AG09309 (cell line): ENCODE measurements around the gene SCGB1A1.
A peak's percentile ranks its signal among the peaks of the same experiment; 100 is the strongest.
"Not testable (repeated sequence)": the region's sequence is repeated elsewhere in the genome, so short reads cannot be mapped to it uniquely, and the experiment has no call there.

Source experiments
- DNase-seq: peaks from one replicate; pipeline ENCODE4 v3.0.0-alpha.2; 2010; ENCODE audit warnings: low read depth
- H3K4me3 ChIP-seq: 2 replicates; pipeline ENCODE4 v1.5.1; 2011; ENCODE audit warnings: mild to moderate bottlenecking, low read depth, low read length, moderate library complexity; ENCODE audit not compliant: control insufficient read depth
- CTCF ChIP-seq: IDR thresholded peaks from 2 replicates; pipeline ENCODE4 v1.5.1; 2011; ENCODE audit warnings: mild to moderate bottlenecking, low read depth, low read length, inconsistent platforms; ENCODE audit not compliant: insufficient read depth, control insufficient read depth; ENCODE audit errors: missing control alignments

Gene SCGB1A1

GRCh38 chr11:62380821-62381245 is 38.0 kb upstream of the SCGB1A1 start:
- H3K4me3 ChIP-seq, DNase-seq: not testable (repeated sequence)
- peak; percentile 69 for TF ChIP-seq CTCF

GRCh38 chr11:62383822-62384221 is 35.0 kb upstream of the SCGB1A1 start:
- no peak for TF ChIP-seq CTCF
- DNase-seq = no peak
- H3K4me3 ChIP-seq = no peak overlapping the region

GRCh38 chr11:62386083-62386482 is 32.8 kb upstream of the SCGB1A1 start:
- H3K4me3 ChIP-seq, DNase-seq: not testable (repeated sequence)

GRCh38 chr11:62387381-62387780 is 31.5 kb upstream of the SCGB1A1 start:
- no peak for DNase-seq
- H3K4me3 ChIP-seq = no peak overlapping the region
- no peak for TF ChIP-seq CTCF

- H3K4me3 ChIP-seq = no peak overlapping the region
- TF ChIP-seq CTCF = no peak
- no peak for DNase-seq
Observed at GRCh38 chr11:62388999-62389398, 29.8 kb upstream of the SCGB1A1 start.

- no peak overlapping the region for H3K4me3 ChIP-seq
- DNase-seq = no peak
- no peak for TF ChIP-seq CTCF
Observed at GRCh38 chr11:62390237-62390636, 28.6 kb upstream of the SCGB1A1 start.

GRCh38 chr11:62390722-62391121 is 28.1 kb upstream of the SCGB1A1 start:
- no peak overlapping the region for H3K4me3 ChIP-seq
- no peak for TF ChIP-seq CTCF
- no peak for DNase-seq
